Neuronal stem cell (in vitro differentiated cells): ENCODE measurements around the gene DDOST.
A peak's percentile ranks its signal among the peaks of the same experiment; 100 is the strongest.

Experiments
- DNase-seq: peaks from one replicate; pipeline ENCODE4 v3.0.0-alpha.2; 2013; ENCODE audit warnings: low spot score
- H2AFZ ChIP-seq: one replicate; pipeline ENCODE4 v1.6.1; 2013; ENCODE audit warnings: mild to moderate bottlenecking, low read length, inconsistent platforms
- H2AK5ac ChIP-seq: 2 replicates; pipeline ENCODE4 v1.6.1; 2013; ENCODE audit warnings: low read depth, mild to moderate bottlenecking, inconsistent platforms, low read length, moderate library complexity, mixed read lengths
- H2BK120ac ChIP-seq: 2 replicates; pipeline ENCODE4 v1.6.1; 2013; ENCODE audit warnings: low read depth, mild to moderate bottlenecking, inconsistent platforms, low read length, moderate library complexity, mixed read lengths
- H2BK12ac ChIP-seq: one replicate; pipeline ENCODE4 v1.6.1; 2013; ENCODE audit warnings: low read length, inconsistent platforms
- H2BK15ac ChIP-seq: 2 replicates; pipeline ENCODE4 v1.6.1; 2013; ENCODE audit warnings: mild to moderate bottlenecking, low read length, inconsistent platforms, mixed read lengths
- H2BK5ac ChIP-seq: one replicate; pipeline ENCODE4 v1.6.1; 2013; ENCODE audit warnings: inconsistent platforms, mild to moderate bottlenecking, low read length, moderate library complexity
- H3K14ac ChIP-seq: one replicate; pipeline ENCODE4 v1.6.1; 2013; ENCODE audit warnings: low read length, inconsistent platforms
- H3K18ac ChIP-seq: 2 replicates; pipeline ENCODE4 v1.6.1; 2013; ENCODE audit warnings: low read length, inconsistent platforms
- H3K23ac ChIP-seq: 2 replicates; pipeline ENCODE4 v1.6.1; 2013; ENCODE audit warnings: low read depth, mild to moderate bottlenecking, mixed read lengths, low read length, inconsistent platforms; ENCODE audit not compliant: poor library complexity
- H3K27ac ChIP-seq: replicated peaks from 3 replicates; pipeline ENCODE4 v1.5.1; 2013; ENCODE audit warnings: low read length, inconsistent platforms
- H3K27me3 ChIP-seq, 3 experiments: 2 replicates each; pipeline ENCODE4 v1.6.1; 2013; ENCODE audit warnings: low read length in 3 of 3, mild to moderate bottlenecking in 2 of 3, inconsistent platforms in 1 of 3, low read depth in 1 of 3, mixed read lengths in 1 of 3, moderate library complexity in 1 of 3; ENCODE audit not compliant: control insufficient read depth in 3 of 3, insufficient read depth in 3 of 3
- H3K36me3 ChIP-seq, 2 donors: replicated peaks in 1 of 2; 2 replicates each; pipeline ENCODE4 v1.6.1; 2013; ENCODE audit warnings: low read length in 2 of 2; ENCODE audit not compliant: control insufficient read depth in 2 of 2, insufficient read depth in 2 of 2
- H3K4ac ChIP-seq: 2 replicates; pipeline ENCODE4 v1.6.1; 2013; ENCODE audit warnings: inconsistent platforms, mild to moderate bottlenecking, low read length, moderate library complexity
- H3K4me1 ChIP-seq, 2 donors: 1 replicate in 1 of 2; 2 replicates in 1 of 2; pipeline ENCODE4 v1.6.1; 2013; ENCODE audit warnings: low read length in 2 of 2, low read depth in 1 of 2; ENCODE audit not compliant: control insufficient read depth in 2 of 2, insufficient read depth in 1 of 2
- H3K4me2 ChIP-seq: one replicate; pipeline ENCODE4 v1.6.1; 2013; ENCODE audit warnings: mild to moderate bottlenecking, low read length, inconsistent platforms; ENCODE audit not compliant: insufficient read depth, poor library complexity, severe bottlenecking
- H3K4me3 ChIP-seq, 2 donors: 2 replicates each; pipeline ENCODE4 v1.5.1; 2013; ENCODE audit warnings: low read length in 2 of 2, mild to moderate bottlenecking in 2 of 2, inconsistent platforms in 1 of 2, moderate library complexity in 1 of 2
- H3K79me1 ChIP-seq: one replicate; pipeline ENCODE4 v1.6.1; 2013; ENCODE audit warnings: low read depth, mild to moderate bottlenecking, inconsistent platforms, low read length, moderate library complexity
- H3K9ac ChIP-seq: one replicate; pipeline ENCODE4 v1.6.1; 2013; ENCODE audit warnings: mild to moderate bottlenecking, low read depth, low read length, inconsistent platforms; ENCODE audit not compliant: poor library complexity
- H3K9me3 ChIP-seq, 2 donors: replicated peaks in 1 of 2; 2 replicates each; pipeline versions ENCODE3 to v1.6.1; 2013; ENCODE audit warnings: low read length in 2 of 2, mild to moderate bottlenecking in 2 of 2, inconsistent platforms in 1 of 2, low read depth in 1 of 2, mixed read lengths in 1 of 2, moderate library complexity in 1 of 2; ENCODE audit not compliant: control insufficient read depth in 2 of 2, insufficient read depth in 1 of 2
- H4K8ac ChIP-seq: one replicate; pipeline ENCODE4 v1.6.1; 2013; ENCODE audit warnings: low read depth, mild to moderate bottlenecking, inconsistent platforms, low read length, moderate library complexity
- H4K91ac ChIP-seq: one replicate; pipeline ENCODE4 v1.6.1; 2013; ENCODE audit warnings: low read length, low read depth, mild to moderate bottlenecking, inconsistent platforms; ENCODE audit not compliant: poor library complexity
- WGBS, 2 donors: extraction: QIAGEN DNeasy Blood & Tissue Kit; methylation state at CpG; one replicate each; pipeline ENCODE4 v1.1.7; 2013; ENCODE audit warnings: missing lambda C conversion rate in 2 of 2, mixed read lengths in 1 of 2; ENCODE audit not compliant: insufficient read length in 2 of 2, insufficient replicate concordance in 1 of 2; ENCODE audit errors: extremely low coverage in 2 of 2; 5-methylcytosine and 5-hydroxymethylcytosine counted together

Gene DDOST

GRCh38 chr1:20666804-20667203, 5.6 kb upstream of the DDOST start:
- Histone ChIP-seq H2BK12ac (no peak overlapping the region), H3K9me3 (peaks cover 0 to 3% of the 10 kb centered on the region in 2 donors), H2AFZ (peak overlapping the region; percentile 33), H3K9ac (no peak overlapping the region), H3K79me1 (no peaks in the 10 kb centered on the region), H3K14ac (no peak overlapping the region), H2AK5ac (no peak overlapping the region), H3K4me3 (no peak overlapping the region), H4K91ac (no peak overlapping the region), H3K27me3 (no peaks in the 10 kb centered on the region), H3K23ac (no peak overlapping the region), H2BK120ac (no peak overlapping the region), H3K36me3 (peaks cover 0 to 2% of the 10 kb centered on the region in 2 donors), H2BK5ac (no peak overlapping the region), H2BK15ac (no peak overlapping the region), H3K18ac (no peak overlapping the region), H4K8ac (no peak overlapping the region), H3K27ac (no peak overlapping the region), H3K4me2 (no peak overlapping the region), H3K4ac (no peak overlapping the region), H3K4me1 (peaks cover 4 to 11% of the 10 kb centered on the region in 2 donors)
- DNase-seq, result no peak
- no CpG with 5 or more reads among the region's 1 CpG for WGBS, 2 donors

- Histone ChIP-seq H4K91ac (no peak overlapping the region), H3K9me3 (peaks cover 0 to 3% of the 10 kb centered on the region in 2 donors), H3K23ac (no peak overlapping the region), H3K27ac (no peak overlapping the region), H4K8ac (no peak overlapping the region), H2BK120ac (no peak overlapping the region), H2BK5ac (no peak overlapping the region), H2BK12ac (no peak overlapping the region), H3K18ac (no peak overlapping the region), H2BK15ac (no peak overlapping the region), H2AFZ (peak overlapping the region; percentile 69), H3K14ac (no peak overlapping the region), H3K4me3 (no peak overlapping the region), H3K79me1 (peaks cover under 1% of the 10 kb centered on the region), H3K9ac (no peak overlapping the region), H3K4me1 (peaks cover 4 to 11% of the 10 kb centered on the region in 2 donors), H3K4ac (no peak overlapping the region), H3K27me3 (no peaks in the 10 kb centered on the region), H2AK5ac (no peak overlapping the region), H3K36me3 (no peaks in the 10 kb centered on the region), H3K4me2 (no peak overlapping the region)
- DNase-seq, result no peak
- no CpG with 5 or more reads among the region's 16 CpGs for WGBS, 2 donors
Measured at GRCh38 chr1:20666146-20666545, 5.0 kb upstream of the DDOST start.

GRCh38 chr1:20665726-20666125, 4.6 kb upstream of the DDOST start:
- WGBS, 2 donors, result no CpG with 5 or more reads among the region's 12 CpGs
- no peak overlapping the region for H3K4me3 ChIP-seq
- H3K27ac ChIP-seq, result no peak overlapping the region

GRCh38 chr1:20663969-20664715, 3.0 kb upstream of the DDOST start:
- no peak overlapping the region for H3K4me2 ChIP-seq
- H3K9me3 ChIP-seq, result peaks cover 0 to 3% of the 10 kb centered on the region in 2 donors
- H3K4me3 ChIP-seq, result no peak overlapping the region
- H3K27ac ChIP-seq, result no peak overlapping the region
- peak overlapping the region; percentile 65 for H2BK12ac ChIP-seq
- no peaks in the 10 kb centered on the region for H3K27me3 ChIP-seq
- H4K8ac ChIP-seq, result no peak overlapping the region
- no peak overlapping the region for H2BK120ac ChIP-seq
- no peak overlapping the region for H3K4ac ChIP-seq
- no peak overlapping the region for H2BK5ac ChIP-seq
- H2AK5ac ChIP-seq, result no peak overlapping the region
- H3K18ac ChIP-seq, result no peak overlapping the region
- H3K4me1 ChIP-seq, result peaks cover 8 to 11% of the 10 kb centered on the region in 2 donors
- no CpG with 5 or more reads among the region's 12 CpGs for WGBS, 2 donors
- peak overlapping the region; percentile 67 for H2AFZ ChIP-seq
- DNase-seq, result no peak
- H3K9ac ChIP-seq, result no peak overlapping the region
- H2BK15ac ChIP-seq, result no peak overlapping the region
- no peak overlapping the region for H3K23ac ChIP-seq
- no peak overlapping the region for H4K91ac ChIP-seq
- H3K79me1 ChIP-seq, result peaks cover 5% of the 10 kb centered on the region
- H3K14ac ChIP-seq, result no peak overlapping the region
- H3K36me3 ChIP-seq, result peaks cover 5 to 8% of the 10 kb centered on the region in 2 donors

More at GRCh38 chr1:20665726-20666125, 4.6 kb upstream of the DDOST start:
- no peak for DNase-seq
- H3K4me1 ChIP-seq, result peaks cover 4 to 9% of the 10 kb centered on the region in 2 donors
- no peak overlapping the region for H2BK12ac ChIP-seq
- no peak overlapping the region for H3K23ac ChIP-seq
- H2AFZ ChIP-seq, result peak overlapping the region; percentile 69
- H3K36me3 ChIP-seq, result no peaks in the 10 kb centered on the region
- H3K14ac ChIP-seq, result no peak overlapping the region
- no peak overlapping the region for H3K4ac ChIP-seq
- no peak overlapping the region for H2BK5ac ChIP-seq
- no peak overlapping the region for H2AK5ac ChIP-seq
- H4K8ac ChIP-seq, result no peak overlapping the region
- no peak overlapping the region for H4K91ac ChIP-seq
- H3K27me3 ChIP-seq, result no peaks in the 10 kb centered on the region
- peaks cover 4% of the 10 kb centered on the region for H3K79me1 ChIP-seq
- H3K18ac ChIP-seq, result no peak overlapping the region
- H3K9me3 ChIP-seq, result peaks cover 0 to 3% of the 10 kb centered on the region in 2 donors
- no peak overlapping the region for H3K4me2 ChIP-seq
- no peak overlapping the region for H2BK15ac ChIP-seq
- H2BK120ac ChIP-seq, result no peak overlapping the region
- H3K9ac ChIP-seq, result no peak overlapping the region
